SK-N-MC (cell line): ENCODE results near the gene MAP3K2.

Experiments
- EZH2 ChIP-seq: fragments of 200-600 bp; sonication (generic); IDR thresholded peaks from one replicate; pipeline ENCODE4 v1.6.1; 2017; ENCODE audit warnings: antibody characterized with exemption
- FOXP2 ChIP-seq: optimal IDR thresholded peaks from 2 replicates; pipeline ENCODE3; 2011; ENCODE audit warnings: mild to moderate bottlenecking, moderate library complexity; ENCODE audit not compliant: insufficient read depth; ENCODE audit errors: extremely low read length, control extremely low read depth

DNA sequence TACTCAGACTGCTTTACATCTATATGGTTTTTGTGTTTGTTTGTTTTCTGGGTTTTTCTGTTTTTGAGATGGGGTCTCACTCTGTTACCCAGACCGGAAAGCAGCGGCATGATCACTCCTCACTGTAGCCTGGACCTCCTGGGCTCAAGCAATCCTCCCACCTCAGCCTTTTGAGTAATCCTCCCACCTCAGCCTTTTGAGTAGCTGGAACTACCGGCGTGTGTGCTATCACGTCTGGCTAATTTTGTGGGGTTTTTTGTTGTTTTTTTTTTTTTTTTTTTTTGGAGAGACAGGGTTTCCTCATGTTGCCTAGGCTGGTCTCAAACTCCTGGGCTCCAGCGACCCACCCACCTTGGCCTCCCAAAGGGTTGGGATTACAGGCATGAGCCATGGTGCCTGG lies 9.1 kb downstream of the MAP3K2 start:
- TF ChIP-seq EZH2, result no peak
- TF ChIP-seq FOXP2, result no peak
